Colonic mucosa (tissue), 4 donors: ENCODE data around the gene PTPRN2. TPM values are rescaled to one million over a fixed set of nuclear protein-coding genes. Genes with fewer than 3 reads are reported as not detected.
"Not testable (repeated sequence)": the region's sequence is repeated elsewhere in the genome, so short reads cannot be mapped to it uniquely, and the experiment has no call there.

Experiments
- DNase-seq: peaks from one replicate; pipeline ENCODE4 v3.0.0-alpha.2; 2020
- H3K27ac ChIP-seq: fragments of 200-600 bp; one replicate; pipeline ENCODE4 v1.8.0; 2021
- H3K27me3 ChIP-seq: fragments of 200-600 bp; one replicate; pipeline ENCODE4 v1.8.0; 2021
- H3K36me3 ChIP-seq: fragments of 200-600 bp; one replicate; pipeline ENCODE4 v1.8.0; 2021
- H3K4me1 ChIP-seq: fragments of 200-600 bp; one replicate; pipeline ENCODE4 v1.8.0; 2021; ENCODE audit warnings: mild to moderate bottlenecking
- H3K4me3 ChIP-seq: fragments of 200-600 bp; one replicate; pipeline ENCODE4 v1.8.0; 2021
- H3K9ac ChIP-seq, 2 donors: one replicate each; pipeline ENCODE4 v1.7.0; 2013; ENCODE audit warnings: control low read depth in 2 of 2, low read depth in 2 of 2, low read length in 2 of 2
- H3K9me3 ChIP-seq: fragments of 200-600 bp; one replicate; pipeline ENCODE4 v1.8.0; 2021
- intact Hi-C: fragments of 100-400 bp; cut with DNase I; formaldehyde crosslinking; loops from one replicate; pipeline ENCODE4 v1.14.1; 2022
- total RNA-seq, 2 donors: library from RNA; stranded (reverse); fragmentation: NEBNext Ultra II Directional in 1 of 2; extraction: Animal tissue kit (Norgen Biotek cat#: 25700) in 1 of 2; gene quantifications; one replicate each; pipeline ENCODE4 v1.2.1, GENCODE V29; 2021
- TF ChIP-seq, protein P1 (sequence below): fragments of 200-600 bp; IDR thresholded peaks from one replicate; pipeline ENCODE4 v1.8.0; 2022; ENCODE audit warnings: antibody characterized with exemption, mild to moderate bottlenecking
- donor health status: healthy.
- donor health status: DM: no; HTN: no; CAD: no.
- donor health status: DM: no; HTN: no; CAD: no.

The PTPRN2 gene
- total RNA-seq, 2 donors from 2014 or later = 14.7 to 21.6 TPM

DNA sequence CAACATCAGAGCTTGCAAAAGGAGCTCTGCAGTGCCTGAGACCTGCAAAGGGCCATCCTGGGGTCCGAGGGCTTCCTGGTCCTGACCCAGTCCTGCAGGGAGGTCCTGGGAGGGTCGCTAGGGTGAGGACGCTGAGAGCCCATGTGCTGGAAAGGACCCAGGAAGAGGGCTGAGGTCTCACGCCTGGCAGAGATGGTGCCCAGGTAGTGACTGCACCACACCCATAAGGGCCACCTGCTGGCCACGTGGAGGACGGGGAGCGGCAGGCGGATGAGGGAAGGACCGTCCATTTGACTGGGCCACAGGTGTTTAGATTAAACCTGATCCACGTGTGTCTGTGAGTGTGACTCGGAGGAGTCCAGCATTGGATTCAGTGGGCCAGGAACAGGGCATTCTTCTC is 858.1 kb downstream of the PTPRN2 start:
- Histone ChIP-seq H3K9me3 (no peaks in the 10 kb centered on the region), H3K4me1 (no peaks in the 10 kb centered on the region), H3K9ac (no peak overlapping the region), H3K36me3 (no peaks in the 10 kb centered on the region), H3K27ac (no peak overlapping the region), H3K4me3 (no peak overlapping the region), H3K27me3 (no peaks in the 10 kb centered on the region)
- TF ChIP-seq, protein P1, sequence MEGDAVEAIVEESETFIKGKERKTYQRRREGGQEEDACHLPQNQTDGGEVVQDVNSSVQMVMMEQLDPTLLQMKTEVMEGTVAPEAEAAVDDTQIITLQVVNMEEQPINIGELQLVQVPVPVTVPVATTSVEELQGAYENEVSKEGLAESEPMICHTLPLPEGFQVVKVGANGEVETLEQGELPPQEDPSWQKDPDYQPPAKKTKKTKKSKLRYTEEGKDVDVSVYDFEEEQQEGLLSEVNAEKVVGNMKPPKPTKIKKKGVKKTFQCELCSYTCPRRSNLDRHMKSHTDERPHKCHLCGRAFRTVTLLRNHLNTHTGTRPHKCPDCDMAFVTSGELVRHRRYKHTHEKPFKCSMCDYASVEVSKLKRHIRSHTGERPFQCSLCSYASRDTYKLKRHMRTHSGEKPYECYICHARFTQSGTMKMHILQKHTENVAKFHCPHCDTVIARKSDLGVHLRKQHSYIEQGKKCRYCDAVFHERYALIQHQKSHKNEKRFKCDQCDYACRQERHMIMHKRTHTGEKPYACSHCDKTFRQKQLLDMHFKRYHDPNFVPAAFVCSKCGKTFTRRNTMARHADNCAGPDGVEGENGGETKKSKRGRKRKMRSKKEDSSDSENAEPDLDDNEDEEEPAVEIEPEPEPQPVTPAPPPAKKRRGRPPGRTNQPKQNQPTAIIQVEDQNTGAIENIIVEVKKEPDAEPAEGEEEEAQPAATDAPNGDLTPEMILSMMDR = no peak
- DNase-seq = no peak
- intact Hi-C loops = no loop called here

DNA sequence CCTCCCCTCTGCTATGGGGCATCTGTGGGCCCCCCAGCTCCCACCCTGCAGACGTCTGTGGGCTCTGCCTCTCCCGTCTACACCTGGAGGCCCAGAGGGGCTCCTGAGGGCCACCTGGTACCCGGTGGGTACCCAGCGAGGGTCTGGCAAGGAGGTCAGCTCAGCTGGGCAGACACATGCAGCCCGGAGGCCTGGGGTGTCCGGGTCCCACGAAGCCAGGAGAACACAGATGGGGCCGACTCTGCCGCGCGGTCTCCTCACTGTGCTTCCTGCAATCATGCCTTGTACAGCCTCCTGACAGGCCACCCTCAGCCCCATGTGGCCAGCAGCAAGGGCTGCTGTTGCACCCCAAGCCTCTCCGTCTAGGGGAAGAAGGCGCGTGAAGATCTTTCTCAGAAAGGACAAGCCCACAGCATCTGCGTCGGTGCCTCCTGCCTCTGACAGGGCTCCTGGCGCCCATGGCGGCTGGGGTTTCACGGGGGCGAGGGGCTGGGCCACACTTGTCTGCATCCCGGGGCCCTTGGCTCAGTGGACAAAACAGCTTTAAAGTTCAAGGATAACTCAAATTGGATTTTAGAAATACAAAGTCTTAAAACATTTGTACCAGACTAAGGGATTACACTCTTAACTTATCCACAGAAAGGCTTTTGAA is 859.5 kb downstream of the PTPRN2 start:
- intact Hi-C loops = no loop called here
- TF ChIP-seq, protein P1 = no peak
- H3K4me1 ChIP-seq = no peaks in the 10 kb centered on the region

GRCh38 chr7:157726764-157727163 is 860.9 kb downstream of the PTPRN2 start:
- intact Hi-C loops = no loop called here
- no peak for DNase-seq
- Histone ChIP-seq H3K9me3 (no peaks in the 10 kb centered on the region), H3K36me3 (no peaks in the 10 kb centered on the region), H3K27ac (no peak overlapping the region), H3K9ac (no peak overlapping the region), H3K4me1 (no peaks in the 10 kb centered on the region), H3K4me3 (no peak overlapping the region), H3K27me3 (no peaks in the 10 kb centered on the region)
- TF ChIP-seq, protein P1 = no peak

More for the DNA sequence above, 859.5 kb downstream of the PTPRN2 start:
- H3K9ac ChIP-seq = no peak overlapping the region
- no peak overlapping the region for H3K27ac ChIP-seq
- H3K4me3 ChIP-seq = no peak overlapping the region
- no peaks in the 10 kb centered on the region for H3K27me3 ChIP-seq
- no peaks in the 10 kb centered on the region for H3K36me3 ChIP-seq
- no peaks in the 10 kb centered on the region for H3K9me3 ChIP-seq
- DNase-seq = no peak

GRCh38 chr7:157725312-157725711 is 862.3 kb downstream of the PTPRN2 start:
- H3K27me3 ChIP-seq, H3K27ac ChIP-seq, H3K36me3 ChIP-seq, H3K4me1 ChIP-seq, DNase-seq, intact Hi-C loops, H3K9ac ChIP-seq, H3K4me3 ChIP-seq, H3K9me3 ChIP-seq: not testable (repeated sequence)

GRCh38 chr7:157723205-157723604 is 864.4 kb downstream of the PTPRN2 start:
- intact Hi-C loops = no loop called here
- Histone ChIP-seq H3K9ac (no peak overlapping the region), H3K4me1 (no peaks in the 10 kb centered on the region), H3K4me3 (no peak overlapping the region), H3K36me3 (no peaks in the 10 kb centered on the region), H3K27ac (no peak overlapping the region), H3K27me3 (no peaks in the 10 kb centered on the region), H3K9me3 (no peaks in the 10 kb centered on the region)
- no peak for DNase-seq
- TF ChIP-seq, protein P1 = no peak
